Measurements from ENCODE around the gene MIA.

DNA sequence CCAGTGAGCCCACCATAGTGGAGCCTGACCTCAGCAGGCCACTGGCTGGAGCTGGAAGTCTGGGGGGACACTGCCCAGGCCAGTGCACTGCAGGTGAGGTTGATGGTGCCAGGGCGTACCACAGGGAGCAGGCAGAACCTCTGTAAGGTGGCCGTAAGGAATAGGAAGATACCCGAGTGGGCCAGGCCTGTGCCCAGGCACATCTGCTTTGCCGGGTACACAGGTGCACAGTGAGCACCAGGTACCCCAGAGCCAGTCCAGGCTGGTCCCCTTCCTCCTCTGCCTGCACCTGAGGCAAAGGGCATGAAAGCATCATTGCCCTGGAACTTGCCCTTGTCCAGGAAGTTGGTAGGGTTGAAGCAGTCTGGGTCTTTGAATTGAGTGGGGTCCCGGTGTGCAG, 33.2 kb downstream of the MIA start:
- TF ChIP-seq CTCF (IDR thresholded peaks at IDR 0.05): no peak
- TF ChIP-seq POLR2A (IDR thresholded peaks at IDR 0.05): no peak
- TF ChIP-seq POLR2AphosphoS5 (IDR thresholded peaks at IDR 0.05): no peak
- no peak for TF ChIP-seq EP300 (IDR thresholded peaks at IDR 0.05)

Data from gastroesophageal sphincter (tissue), 3 donors.